Central memory CD8-positive, alpha-beta T cell (primary cell): ENCODE data around the gene ERBB4.

Experiments
- ATAC-seq: fragments of 150-1000 bp; cut with Tn5 transposase; replicated peaks from 2 replicates; pipeline ENCODE4 v1.10.0; 2022; ENCODE audit warnings: mild to moderate bottlenecking, moderate FRiP score, moderate number of reproducible peaks; ENCODE audit not compliant: poor library complexity, severe bottlenecking; ENCODE audit errors: extremely low read depth
- DNase-seq, 2 donors: peaks; one replicate each; pipeline ENCODE4 v3.0.0; 2021; ENCODE audit warnings: low spot score in 2 of 2
- H3K27ac Mint-ChIP-seq: one replicate; pipeline ENCODE4 v1.8.0; 2022; ENCODE audit warnings: low read depth, mild to moderate bottlenecking, moderate library complexity, mixed read lengths
- H3K27me3 Mint-ChIP-seq: one replicate; pipeline ENCODE4 v1.8.0; 2022; ENCODE audit warnings: mixed read lengths
- H3K36me3 Mint-ChIP-seq: one replicate; pipeline ENCODE4 v1.8.0; 2022; ENCODE audit warnings: mild to moderate bottlenecking, moderate library complexity, mixed read lengths; ENCODE audit not compliant: insufficient read depth
- H3K4me1 Mint-ChIP-seq: one replicate; pipeline ENCODE4 v1.8.0; 2022; ENCODE audit warnings: mixed read lengths
- H3K4me3 Mint-ChIP-seq: one replicate; pipeline ENCODE4 v1.8.0; 2022; ENCODE audit warnings: mild to moderate bottlenecking, moderate library complexity, mixed read lengths
- H3K9me3 Mint-ChIP-seq: one replicate; pipeline ENCODE4 v1.8.0; 2022; ENCODE audit warnings: mixed read lengths

Gene ERBB4

GRCh38 chr2:211426240-211426639 is 1112.4 kb downstream of the ERBB4 start:
- no peaks in the 10 kb centered on the region for H3K4me1 Mint-ChIP-seq

GRCh38 chr2:211423018-211423417 is 1115.6 kb downstream of the ERBB4 start:
- no peaks in the 10 kb centered on the region for H3K9me3 Mint-ChIP-seq
- H3K4me3 Mint-ChIP-seq = no peak overlapping the region
- H3K36me3 Mint-ChIP-seq = peaks cover 1% of the 10 kb centered on the region
- DNase-seq = no peak
- no peaks in the 10 kb centered on the region for H3K27me3 Mint-ChIP-seq
- no peak for ATAC-seq
- H3K27ac Mint-ChIP-seq = no peak overlapping the region
- H3K4me1 Mint-ChIP-seq = no peaks in the 10 kb centered on the region

More at GRCh38 chr2:211426240-211426639, 1112.4 kb downstream of the ERBB4 start:
- Mint-ChIP-seq H3K4me3 (no peak overlapping the region), H3K9me3 (no peaks in the 10 kb centered on the region), H3K27me3 (no peaks in the 10 kb centered on the region), H3K36me3 (no peaks in the 10 kb centered on the region), H3K27ac (no peak overlapping the region)
- no peak for ATAC-seq
- DNase-seq = no peak

GRCh38 chr2:211417544-211417943 is 1121.1 kb downstream of the ERBB4 start:
- Mint-ChIP-seq H3K9me3 (peaks cover 3% of the 10 kb centered on the region), H3K4me3 (no peak overlapping the region), H3K36me3 (peaks cover 1% of the 10 kb centered on the region), H3K4me1 (no peaks in the 10 kb centered on the region), H3K27me3 (no peaks in the 10 kb centered on the region), H3K27ac (no peak overlapping the region)
- DNase-seq (no peak), ATAC-seq (no peak)

- Mint-ChIP-seq H3K4me1 (no peaks in the 10 kb centered on the region), H3K27ac (no peak overlapping the region), H3K4me3 (no peak overlapping the region), H3K27me3 (no peaks in the 10 kb centered on the region), H3K9me3 (peaks cover 3% of the 10 kb centered on the region), H3K36me3 (peaks cover 1% of the 10 kb centered on the region)
- ATAC-seq (no peak), DNase-seq (no peak)
These were observed 1122.2 kb downstream of the ERBB4 start for GRCh38 chr2:211416373-211416772.

GRCh38 chr2:211413746-211414145 is 1124.9 kb downstream of the ERBB4 start:
- H3K27ac Mint-ChIP-seq = no peak overlapping the region
- no peaks in the 10 kb centered on the region for H3K27me3 Mint-ChIP-seq
- ATAC-seq = no peak
- H3K4me3 Mint-ChIP-seq = no peak overlapping the region
- DNase-seq = no peak
- no peaks in the 10 kb centered on the region for H3K4me1 Mint-ChIP-seq
- H3K36me3 Mint-ChIP-seq = no peaks in the 10 kb centered on the region
- H3K9me3 Mint-ChIP-seq = peaks cover 3% of the 10 kb centered on the region

GRCh38 chr2:211408483-211408891 is 1130.1 kb downstream of the ERBB4 start:
- Mint-ChIP-seq H3K36me3 (no peaks in the 10 kb centered on the region), H3K4me3 (no peak overlapping the region), H3K4me1 (no peaks in the 10 kb centered on the region), H3K27ac (no peak overlapping the region), H3K9me3 (peaks cover 8% of the 10 kb centered on the region), H3K27me3 (no peaks in the 10 kb centered on the region)
- DNase-seq (no peak), ATAC-seq (no peak)

GRCh38 chr2:211407076-211407475 is 1131.5 kb downstream of the ERBB4 start:
- ATAC-seq (no peak), DNase-seq (no peak)
- Mint-ChIP-seq H3K9me3 (peaks cover 8% of the 10 kb centered on the region), H3K4me1 (no peaks in the 10 kb centered on the region), H3K27me3 (no peaks in the 10 kb centered on the region), H3K4me3 (no peak overlapping the region), H3K27ac (no peak overlapping the region), H3K36me3 (no peaks in the 10 kb centered on the region)

GRCh38 chr2:211405036-211405435 is 1133.6 kb downstream of the ERBB4 start:
- H3K27ac Mint-ChIP-seq = no peak overlapping the region
- no peaks in the 10 kb centered on the region for H3K4me1 Mint-ChIP-seq
- H3K9me3 Mint-ChIP-seq = peaks cover 8% of the 10 kb centered on the region
- DNase-seq (no peak), ATAC-seq (no peak)
- H3K4me3 Mint-ChIP-seq = no peak overlapping the region
- H3K36me3 Mint-ChIP-seq = no peaks in the 10 kb centered on the region
- H3K27me3 Mint-ChIP-seq = no peaks in the 10 kb centered on the region

- no peak for DNase-seq
- no peak overlapping the region for H3K27ac Mint-ChIP-seq
- H3K4me1 Mint-ChIP-seq = no peaks in the 10 kb centered on the region
- no peak overlapping the region for H3K4me3 Mint-ChIP-seq
- no peaks in the 10 kb centered on the region for H3K27me3 Mint-ChIP-seq
- no peak for ATAC-seq
- H3K36me3 Mint-ChIP-seq = no peaks in the 10 kb centered on the region
- H3K9me3 Mint-ChIP-seq = peaks cover 8% of the 10 kb centered on the region
These were observed 1134.5 kb downstream of the ERBB4 start for GRCh38 chr2:211404098-211404497.

GRCh38 chr2:211401328-211401727 is 1137.3 kb downstream of the ERBB4 start:
- Mint-ChIP-seq H3K27me3 (no peaks in the 10 kb centered on the region), H3K9me3 (peaks cover 14% of the 10 kb centered on the region), H3K4me3 (no peak overlapping the region), H3K4me1 (no peaks in the 10 kb centered on the region), H3K27ac (no peak overlapping the region), H3K36me3 (no peaks in the 10 kb centered on the region)
- ATAC-seq (no peak), DNase-seq (no peak)

GRCh38 chr2:211397764-211398163 is 1140.8 kb downstream of the ERBB4 start:
- Mint-ChIP-seq H3K36me3 (no peaks in the 10 kb centered on the region), H3K27me3 (no peaks in the 10 kb centered on the region), H3K9me3 (peaks cover 6% of the 10 kb centered on the region), H3K4me3 (no peak overlapping the region), H3K27ac (no peak overlapping the region), H3K4me1 (no peaks in the 10 kb centered on the region)
- no peak for ATAC-seq
- DNase-seq = no peak

GRCh38 chr2:211396815-211397214 is 1141.8 kb downstream of the ERBB4 start:
- Mint-ChIP-seq H3K4me3 (no peak overlapping the region), H3K27me3 (no peaks in the 10 kb centered on the region), H3K27ac (no peak overlapping the region), H3K36me3 (no peaks in the 10 kb centered on the region), H3K9me3 (peaks cover 6% of the 10 kb centered on the region), H3K4me1 (no peaks in the 10 kb centered on the region)
- no peak for DNase-seq
- no peak for ATAC-seq

- H3K4me1 Mint-ChIP-seq = no peaks in the 10 kb centered on the region
- H3K27me3 Mint-ChIP-seq = no peaks in the 10 kb centered on the region
- DNase-seq (no peak), ATAC-seq (no peak)
- no peaks in the 10 kb centered on the region for H3K36me3 Mint-ChIP-seq
- no peaks in the 10 kb centered on the region for H3K9me3 Mint-ChIP-seq
- no peak overlapping the region for H3K27ac Mint-ChIP-seq
- H3K4me3 Mint-ChIP-seq = no peak overlapping the region
These were observed 1147.4 kb downstream of the ERBB4 start for GRCh38 chr2:211391189-211391567.
